ENCODE measurements around the gene OLA1. TPM values are rescaled to one million over a fixed set of nuclear protein-coding genes. Genes with fewer than 3 reads are reported as not detected.

OLA1 gene
- total RNA-seq, 1 experiment from 2014 or later = 109 TPM

DNA sequence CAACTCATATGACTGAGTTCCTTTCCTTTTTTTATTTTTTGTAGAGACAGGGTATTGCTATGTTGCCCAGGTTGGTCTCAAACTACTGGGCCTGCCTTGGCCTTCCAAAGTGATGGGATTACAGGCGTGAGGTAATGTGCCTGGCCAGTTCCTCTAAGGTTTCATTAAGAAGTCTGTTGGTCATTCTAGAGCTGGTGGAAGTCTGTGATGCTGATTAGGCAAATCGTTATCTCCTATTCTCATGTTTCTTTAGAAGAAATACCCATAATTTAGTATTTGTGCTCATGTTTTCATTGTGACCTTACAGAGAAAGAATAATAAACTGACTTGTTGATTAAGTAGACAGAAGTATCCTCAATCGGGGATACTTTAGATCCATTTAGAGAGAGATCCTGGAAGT, 177.0 kb downstream of the OLA1 start:
- no peak for DNase-seq (ENCODE audit: low spot score)
- 0 out of 2 replicates have a peak, but pooled peaks have one; percentile 19 for ATAC-seq
- H3K9me3 Mint-ChIP-seq = 0 out of 2 replicates have a peak, but pooled peaks cover 4% of the 10 kb centered on the region
- peaks cover 24% of the 10 kb centered on the region for H3K4me1 Mint-ChIP-seq
- peaks cover 3% of the 10 kb centered on the region; the same call in 1 of the 2 replicates for H3K36me3 Mint-ChIP-seq
- H3K4me3 Mint-ChIP-seq = no peak overlapping the region
- TF ChIP-seq TEAD4 (CRISPR knock-in tag; IDR thresholded peaks at IDR 0.05) (no peak), ZNF138 (CRISPR knock-in tag; conservative IDR thresholded peaks at IDR 0.05) (no peak), CREB1 (CRISPR knock-in tag; IDR thresholded peaks at IDR 0.05) (no peak), ZNF396 (CRISPR knock-in tag; IDR thresholded peaks at IDR 0.05; ENCODE audit: borderline replicate concordance) (no peak), TCF7 (CRISPR knock-in tag; IDR thresholded peaks at IDR 0.05; ENCODE audit: low read depth) (no peak), TP53 (CRISPR knock-in tag; IDR thresholded peaks at IDR 0.05) (no peak), RELA (CRISPR knock-in tag; IDR thresholded peaks at IDR 0.05; ENCODE audit: borderline replicate concordance) (no peak), ATF1 (CRISPR knock-in tag; IDR thresholded peaks at IDR 0.05) (no peak), SOX15 (CRISPR knock-in tag; IDR thresholded peaks at IDR 0.05) (no peak), PRRX2 (CRISPR knock-in tag; IDR thresholded peaks at IDR 0.05) (no peak), JAZF1 (CRISPR knock-in tag; IDR thresholded peaks at IDR 0.05) (no peak), ZBTB21 (CRISPR knock-in tag; IDR thresholded peaks at IDR 0.05; ENCODE audit: borderline replicate concordance) (no peak), CBFB (CRISPR knock-in tag; IDR thresholded peaks at IDR 0.05; ENCODE audit: low read depth) (no peak), IRF2 (CRISPR knock-in tag; IDR thresholded peaks at IDR 0.05; ENCODE audit: borderline replicate concordance, low read depth) (no peak)
- TF ChIP-seq, protein P1, sequence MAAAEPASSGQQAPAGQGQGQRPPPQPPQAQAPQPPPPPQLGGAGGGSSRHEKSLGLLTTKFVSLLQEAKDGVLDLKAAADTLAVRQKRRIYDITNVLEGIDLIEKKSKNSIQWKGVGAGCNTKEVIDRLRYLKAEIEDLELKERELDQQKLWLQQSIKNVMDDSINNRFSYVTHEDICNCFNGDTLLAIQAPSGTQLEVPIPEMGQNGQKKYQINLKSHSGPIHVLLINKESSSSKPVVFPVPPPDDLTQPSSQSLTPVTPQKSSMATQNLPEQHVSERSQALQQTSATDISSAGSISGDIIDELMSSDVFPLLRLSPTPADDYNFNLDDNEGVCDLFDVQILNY (CRISPR knock-in tag; IDR thresholded peaks at IDR 0.05) = no peak
- TF ChIP-seq, protein P2, sequence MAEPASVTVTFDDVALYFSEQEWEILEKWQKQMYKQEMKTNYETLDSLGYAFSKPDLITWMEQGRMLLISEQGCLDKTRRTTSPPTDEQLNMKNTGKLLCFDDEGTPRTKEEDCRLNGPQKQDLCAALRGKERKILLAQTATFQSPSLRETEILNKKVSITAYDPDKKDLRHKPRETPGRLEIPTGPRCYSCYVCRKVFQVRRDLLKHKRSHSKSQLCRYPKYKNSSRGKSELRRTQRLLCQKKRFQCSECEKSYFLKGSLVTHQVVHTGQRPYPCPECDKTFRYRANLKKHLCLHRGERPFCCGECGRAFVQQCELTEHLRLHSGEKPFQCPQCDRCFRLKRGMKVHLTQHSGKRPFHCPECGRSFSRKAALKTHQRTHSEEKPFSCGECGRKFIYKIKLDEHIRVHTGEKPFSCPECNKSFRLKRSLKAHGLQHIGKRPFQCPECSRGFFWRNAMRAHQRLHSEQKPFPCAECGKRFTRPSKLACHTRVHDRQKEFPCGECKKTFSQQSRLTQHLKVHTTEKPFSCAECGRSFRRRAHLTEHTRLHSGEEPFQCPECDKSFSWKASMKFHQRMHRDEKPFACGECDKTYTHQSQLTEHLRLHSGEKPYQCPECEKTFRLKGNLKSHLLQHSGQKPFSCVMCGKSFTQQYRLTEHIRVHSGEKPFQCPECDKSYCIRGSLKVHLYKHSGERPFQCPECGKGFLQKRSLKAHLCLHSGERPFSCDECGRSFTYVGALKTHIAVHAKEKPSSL (CRISPR knock-in tag; conservative IDR thresholded peaks at IDR 0.05) = no peak
- TF ChIP-seq, protein P3, sequence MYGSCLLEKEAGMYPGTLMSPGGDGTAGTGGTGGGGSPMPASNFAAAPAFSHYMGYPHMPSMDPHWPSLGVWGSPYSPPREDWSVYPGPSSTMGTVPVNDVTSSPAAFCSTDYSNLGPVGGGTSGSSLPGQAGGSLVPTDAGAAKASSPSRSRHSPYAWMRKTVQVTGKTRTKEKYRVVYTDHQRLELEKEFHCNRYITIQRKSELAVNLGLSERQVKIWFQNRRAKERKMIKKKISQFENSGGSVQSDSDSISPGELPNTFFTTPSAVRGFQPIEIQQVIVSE (CRISPR knock-in tag; IDR thresholded peaks at IDR 0.05; ENCODE audit: borderline replicate concordance) = no peak
- TF ChIP-seq, protein P4, sequence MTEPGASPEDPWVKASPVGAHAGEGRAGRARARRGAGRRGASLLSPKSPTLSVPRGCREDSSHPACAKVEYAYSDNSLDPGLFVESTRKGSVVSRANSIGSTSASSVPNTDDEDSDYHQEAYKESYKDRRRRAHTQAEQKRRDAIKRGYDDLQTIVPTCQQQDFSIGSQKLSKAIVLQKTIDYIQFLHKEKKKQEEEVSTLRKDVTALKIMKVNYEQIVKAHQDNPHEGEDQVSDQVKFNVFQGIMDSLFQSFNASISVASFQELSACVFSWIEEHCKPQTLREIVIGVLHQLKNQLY (CRISPR knock-in tag; IDR thresholded peaks at IDR 0.05) = no peak
- TF ChIP-seq, protein P5, sequence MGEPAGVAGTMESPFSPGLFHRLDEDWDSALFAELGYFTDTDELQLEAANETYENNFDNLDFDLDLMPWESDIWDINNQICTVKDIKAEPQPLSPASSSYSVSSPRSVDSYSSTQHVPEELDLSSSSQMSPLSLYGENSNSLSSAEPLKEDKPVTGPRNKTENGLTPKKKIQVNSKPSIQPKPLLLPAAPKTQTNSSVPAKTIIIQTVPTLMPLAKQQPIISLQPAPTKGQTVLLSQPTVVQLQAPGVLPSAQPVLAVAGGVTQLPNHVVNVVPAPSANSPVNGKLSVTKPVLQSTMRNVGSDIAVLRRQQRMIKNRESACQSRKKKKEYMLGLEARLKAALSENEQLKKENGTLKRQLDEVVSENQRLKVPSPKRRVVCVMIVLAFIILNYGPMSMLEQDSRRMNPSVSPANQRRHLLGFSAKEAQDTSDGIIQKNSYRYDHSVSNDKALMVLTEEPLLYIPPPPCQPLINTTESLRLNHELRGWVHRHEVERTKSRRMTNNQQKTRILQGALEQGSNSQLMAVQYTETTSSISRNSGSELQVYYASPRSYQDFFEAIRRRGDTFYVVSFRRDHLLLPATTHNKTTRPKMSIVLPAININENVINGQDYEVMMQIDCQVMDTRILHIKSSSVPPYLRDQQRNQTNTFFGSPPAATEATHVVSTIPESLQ (CRISPR knock-in tag; IDR thresholded peaks at IDR 0.05) = no peak
- H3K27me3 Mint-ChIP-seq (ENCODE audit: low read depth) = no peaks in the 10 kb centered on the region
- CTCF ChIA-PET = interaction anchor here (1.3 kb wide), 1 partner anchor 270 kb away, joined by 4 read pairs; no protein-coding TSS in a partner anchor
- POLR2A ChIA-PET = interaction anchor here (0.6 kb wide), 1 partner anchor 1929 kb away, joined by 4 read pairs; no protein-coding TSS in a partner anchor
- H3K27ac Mint-ChIP-seq = no peak overlapping the region

DNA sequence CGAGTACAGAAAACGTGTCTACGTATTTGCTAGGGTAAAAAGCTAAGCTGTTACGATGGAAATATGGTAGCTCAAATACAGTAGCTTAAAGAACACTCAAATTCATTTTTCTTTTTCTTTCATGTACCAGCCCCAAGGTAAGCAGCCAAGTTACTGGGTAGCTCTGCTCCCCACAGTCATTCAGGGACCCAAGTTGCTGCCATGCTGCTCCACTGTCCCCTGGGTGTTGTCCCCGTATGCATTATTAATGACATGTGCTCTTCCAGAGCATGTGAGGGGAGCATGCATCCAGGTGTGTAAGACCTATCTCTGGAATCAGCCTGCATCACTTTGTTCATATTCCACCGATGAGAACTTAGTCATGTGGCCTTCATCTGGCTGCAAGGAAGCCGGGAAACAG, 178.1 kb downstream of the OLA1 start:
- no peak for DNase-seq (ENCODE audit: low spot score)
- Mint-ChIP-seq H3K4me1 (peaks cover 20% of the 10 kb centered on the region), H3K27ac (no peak overlapping the region), H3K27me3 (ENCODE audit: low read depth) (no peaks in the 10 kb centered on the region), H3K4me3 (no peak overlapping the region), H3K36me3 (peaks cover 3% of the 10 kb centered on the region; the same call in 1 of the 2 replicates), H3K9me3 (0 out of 2 replicates have a peak, but pooled peaks cover 4% of the 10 kb centered on the region)
- ChIA-PET CTCF (interaction anchor here (1.0 to 1.2 kb wide), 3 partner anchors 8 to 274 kb away, joined by 3 to 4 read pairs (median 3); no protein-coding TSS in a partner anchor), POLR2A (no interaction called here)
- no peak for ATAC-seq
- TF ChIP-seq, protein P6, sequence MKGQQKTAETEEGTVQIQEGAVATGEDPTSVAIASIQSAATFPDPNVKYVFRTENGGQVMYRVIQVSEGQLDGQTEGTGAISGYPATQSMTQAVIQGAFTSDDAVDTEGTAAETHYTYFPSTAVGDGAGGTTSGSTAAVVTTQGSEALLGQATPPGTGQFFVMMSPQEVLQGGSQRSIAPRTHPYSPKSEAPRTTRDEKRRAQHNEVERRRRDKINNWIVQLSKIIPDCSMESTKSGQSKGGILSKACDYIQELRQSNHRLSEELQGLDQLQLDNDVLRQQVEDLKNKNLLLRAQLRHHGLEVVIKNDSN (CRISPR knock-in tag; IDR thresholded peaks at IDR 0.05) = no peak
- TF ChIP-seq, protein P7, sequence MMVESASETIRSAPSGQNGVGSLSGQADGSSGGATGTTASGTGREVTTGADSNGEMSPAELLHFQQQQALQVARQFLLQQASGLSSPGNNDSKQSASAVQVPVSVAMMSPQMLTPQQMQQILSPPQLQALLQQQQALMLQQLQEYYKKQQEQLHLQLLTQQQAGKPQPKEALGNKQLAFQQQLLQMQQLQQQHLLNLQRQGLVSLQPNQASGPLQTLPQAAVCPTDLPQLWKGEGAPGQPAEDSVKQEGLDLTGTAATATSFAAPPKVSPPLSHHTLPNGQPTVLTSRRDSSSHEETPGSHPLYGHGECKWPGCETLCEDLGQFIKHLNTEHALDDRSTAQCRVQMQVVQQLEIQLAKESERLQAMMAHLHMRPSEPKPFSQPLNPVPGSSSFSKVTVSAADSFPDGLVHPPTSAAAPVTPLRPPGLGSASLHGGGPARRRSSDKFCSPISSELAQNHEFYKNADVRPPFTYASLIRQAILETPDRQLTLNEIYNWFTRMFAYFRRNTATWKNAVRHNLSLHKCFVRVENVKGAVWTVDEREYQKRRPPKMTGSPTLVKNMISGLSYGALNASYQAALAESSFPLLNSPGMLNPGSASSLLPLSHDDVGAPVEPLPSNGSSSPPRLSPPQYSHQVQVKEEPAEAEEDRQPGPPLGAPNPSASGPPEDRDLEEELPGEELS (CRISPR knock-in tag; IDR thresholded peaks at IDR 0.05) = no peak
- TF ChIP-seq, protein P8, sequence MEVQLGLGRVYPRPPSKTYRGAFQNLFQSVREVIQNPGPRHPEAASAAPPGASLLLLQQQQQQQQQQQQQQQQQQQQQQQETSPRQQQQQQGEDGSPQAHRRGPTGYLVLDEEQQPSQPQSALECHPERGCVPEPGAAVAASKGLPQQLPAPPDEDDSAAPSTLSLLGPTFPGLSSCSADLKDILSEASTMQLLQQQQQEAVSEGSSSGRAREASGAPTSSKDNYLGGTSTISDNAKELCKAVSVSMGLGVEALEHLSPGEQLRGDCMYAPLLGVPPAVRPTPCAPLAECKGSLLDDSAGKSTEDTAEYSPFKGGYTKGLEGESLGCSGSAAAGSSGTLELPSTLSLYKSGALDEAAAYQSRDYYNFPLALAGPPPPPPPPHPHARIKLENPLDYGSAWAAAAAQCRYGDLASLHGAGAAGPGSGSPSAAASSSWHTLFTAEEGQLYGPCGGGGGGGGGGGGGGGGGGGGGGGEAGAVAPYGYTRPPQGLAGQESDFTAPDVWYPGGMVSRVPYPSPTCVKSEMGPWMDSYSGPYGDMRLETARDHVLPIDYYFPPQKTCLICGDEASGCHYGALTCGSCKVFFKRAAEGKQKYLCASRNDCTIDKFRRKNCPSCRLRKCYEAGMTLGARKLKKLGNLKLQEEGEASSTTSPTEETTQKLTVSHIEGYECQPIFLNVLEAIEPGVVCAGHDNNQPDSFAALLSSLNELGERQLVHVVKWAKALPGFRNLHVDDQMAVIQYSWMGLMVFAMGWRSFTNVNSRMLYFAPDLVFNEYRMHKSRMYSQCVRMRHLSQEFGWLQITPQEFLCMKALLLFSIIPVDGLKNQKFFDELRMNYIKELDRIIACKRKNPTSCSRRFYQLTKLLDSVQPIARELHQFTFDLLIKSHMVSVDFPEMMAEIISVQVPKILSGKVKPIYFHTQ (CRISPR knock-in tag; IDR thresholded peaks at IDR 0.05) = no peak
- TF ChIP-seq, protein P3 (CRISPR knock-in tag; IDR thresholded peaks at IDR 0.05; ENCODE audit: borderline replicate concordance) = no peak

All from WTC11 (cell line).